ENCODE measurements around the gene PDZD7.

PDZD7 gene

GRCh38 chr10:100970914-100971811, 59.8 kb downstream of the PDZD7 start:
- no peak for TF ChIP-seq CTCF (IDR thresholded peaks at IDR 0.05; ENCODE audit: insufficient read depth, low read depth, low read length, missing control alignments)

GRCh38 chr10:100970076-100970913, 60.6 kb downstream of the PDZD7 start:
- TF ChIP-seq CTCF (IDR thresholded peaks at IDR 0.05; ENCODE audit: insufficient read depth, low read depth, low read length, missing control alignments) = no peak
- H3K4me3 ChIP-seq (ENCODE audit: low read length) = peak overlapping the region; percentile 49
- peak; percentile 27 for DNase-seq (ENCODE audit: low read depth)

More at GRCh38 chr10:100970914-100971811, 59.8 kb downstream of the PDZD7 start:
- no peak for DNase-seq (ENCODE audit: low read depth)
- no peak overlapping the region for H3K4me3 ChIP-seq (ENCODE audit: low read length)

- DNase-seq (ENCODE audit: low read depth) = peak; percentile 16
- TF ChIP-seq CTCF (IDR thresholded peaks at IDR 0.05; ENCODE audit: insufficient read depth, low read depth, low read length, missing control alignments) = peak; percentile 73
- peak within 1 kb of the TSS; percentile 49 for H3K4me3 ChIP-seq (ENCODE audit: low read length)
Observed at GRCh38 chr10:100969187-100970075, 61.5 kb downstream of the PDZD7 start, which contains the start of gene SEMA4G. SEMA4G (plus strand) TSS chr10:100969504; CDS start chr10:100972913, 3,409 bp downstream.

GRCh38 chr10:100968863-100969186, 62.1 kb downstream of the PDZD7 start:
- DNase-seq (ENCODE audit: low read depth) = no peak
- TF ChIP-seq CTCF (IDR thresholded peaks at IDR 0.05; ENCODE audit: insufficient read depth, low read depth, low read length, missing control alignments) = no peak
- peak overlapping the region; percentile 49 for H3K4me3 ChIP-seq (ENCODE audit: low read length)

GRCh38 chr10:100968062-100968736, 62.7 kb downstream of the PDZD7 start:
- H3K4me3 ChIP-seq (ENCODE audit: low read length) = no peak overlapping the region
- DNase-seq (ENCODE audit: low read depth) = no peak
- no peak for TF ChIP-seq CTCF (IDR thresholded peaks at IDR 0.05; ENCODE audit: insufficient read depth, low read depth, low read length, missing control alignments)

GRCh38 chr10:100967332-100967731, 63.6 kb downstream of the PDZD7 start:
- no peak for TF ChIP-seq CTCF (IDR thresholded peaks at IDR 0.05; ENCODE audit: insufficient read depth, low read depth, low read length, missing control alignments)
- no peak for DNase-seq (ENCODE audit: low read depth)
- H3K4me3 ChIP-seq (ENCODE audit: low read length) = no peak overlapping the region

Data from epithelial cell of esophagus (primary cell).